Iris pigment epithelial cell (primary cell): ENCODE measurements around the gene WDR44.
"Not testable (repeated sequence)": the region's sequence is repeated elsewhere in the genome, so short reads cannot be mapped to it uniquely, and the experiment has no call there.

ENCODE experiments used
- DNase-seq: peaks from one replicate; pipeline ENCODE4 v3.0.0-alpha.2; 2011; ENCODE audit warnings: low read depth

Gene WDR44

GRCh38 chrX:118345464-118346257 is at the start of gene WDR44:
WDR44 (plus strand) TSS chrX:118346106; CDS start chrX:118346504, 398 bp downstream.
- peak; percentile 93 for DNase-seq

- DNase-seq: not testable (repeated sequence)
These were observed 40.1 kb upstream of the WDR44 start for GRCh38 chrX:118305827-118306226.

- no peak for DNase-seq
These were observed 30.4 kb upstream of the WDR44 start for GRCh38 chrX:118315529-118315928.

DNA sequence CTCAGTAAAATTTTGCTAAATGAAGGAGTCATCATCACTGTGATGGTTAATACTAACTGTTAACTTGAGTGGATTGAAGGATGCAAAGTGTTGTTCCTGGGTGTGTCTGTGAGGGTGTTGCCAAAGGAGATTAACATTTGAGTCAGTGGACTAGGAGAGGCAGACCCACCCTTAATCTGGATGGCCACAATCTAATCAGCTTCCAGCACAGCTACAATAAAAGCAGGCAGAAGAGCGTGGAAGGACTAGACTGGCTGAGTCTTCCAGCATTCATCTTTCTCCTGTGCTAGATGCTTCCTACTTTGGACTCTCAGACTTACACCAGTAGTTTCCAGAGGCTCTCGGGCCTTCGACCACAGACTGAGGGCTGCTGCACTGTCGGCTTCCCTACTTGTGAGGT is 21.3 kb upstream of the WDR44 start:
- DNase-seq: no peak

GRCh38 chrX:118325453-118325852 is 20.5 kb upstream of the WDR44 start:
- DNase-seq: peak; percentile 7

DNA sequence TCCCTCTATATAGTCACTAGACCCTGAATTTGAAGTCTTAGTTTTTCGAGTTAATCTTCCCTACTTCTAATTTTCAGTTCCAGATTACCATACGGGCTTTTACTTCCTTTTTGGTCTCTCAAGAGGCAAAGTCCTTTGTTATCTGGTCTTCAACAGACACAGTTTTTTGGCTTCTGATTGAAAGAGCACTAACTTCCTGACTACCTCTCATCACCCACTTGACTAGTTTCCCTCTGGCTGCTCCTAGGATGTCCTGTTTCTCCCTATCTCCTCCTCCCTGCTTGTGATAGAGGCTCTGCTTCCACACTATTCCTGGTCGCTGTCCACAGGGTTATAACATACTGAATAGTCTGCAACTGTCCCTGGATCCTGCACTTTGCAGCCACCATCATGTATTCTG is 16.7 kb upstream of the WDR44 start:
- DNase-seq: no peak

- no peak for DNase-seq
These were observed 8.2 kb upstream of the WDR44 start for GRCh38 chrX:118337687-118338086.

DNA sequence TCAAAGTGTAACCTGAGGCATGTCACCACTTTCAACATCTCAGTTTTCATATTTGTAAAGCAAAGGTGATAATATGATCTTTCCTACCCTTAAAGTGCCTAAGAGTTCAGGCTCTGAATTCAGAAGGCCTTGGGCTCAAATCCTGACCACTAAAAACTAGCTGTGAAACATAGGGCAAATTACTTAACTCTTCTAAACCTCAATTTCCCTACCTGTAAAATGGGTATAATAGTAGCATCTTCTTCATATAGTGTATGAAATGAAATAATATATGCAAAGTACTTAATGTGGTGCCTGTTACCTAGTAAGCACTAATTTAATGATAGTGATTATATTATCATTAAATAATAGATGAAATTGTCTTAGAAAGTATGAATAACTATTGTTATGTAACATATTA is 7.0 kb upstream of the WDR44 start:
- no peak for DNase-seq

GRCh38 chrX:118345045-118345463 is 852 bp upstream of the WDR44 start:
- DNase-seq: no peak

GRCh38 chrX:118346258-118347094 is 570 bp downstream of the WDR44 start:
- DNase-seq: no peak

- DNase-seq: peak; percentile 77
These were observed 1.2 kb downstream of the WDR44 start for GRCh38 chrX:118347131-118347530.

- no peak for DNase-seq
These were observed 1.8 kb downstream of the WDR44 start for GRCh38 chrX:118347736-118348135.

DNA sequence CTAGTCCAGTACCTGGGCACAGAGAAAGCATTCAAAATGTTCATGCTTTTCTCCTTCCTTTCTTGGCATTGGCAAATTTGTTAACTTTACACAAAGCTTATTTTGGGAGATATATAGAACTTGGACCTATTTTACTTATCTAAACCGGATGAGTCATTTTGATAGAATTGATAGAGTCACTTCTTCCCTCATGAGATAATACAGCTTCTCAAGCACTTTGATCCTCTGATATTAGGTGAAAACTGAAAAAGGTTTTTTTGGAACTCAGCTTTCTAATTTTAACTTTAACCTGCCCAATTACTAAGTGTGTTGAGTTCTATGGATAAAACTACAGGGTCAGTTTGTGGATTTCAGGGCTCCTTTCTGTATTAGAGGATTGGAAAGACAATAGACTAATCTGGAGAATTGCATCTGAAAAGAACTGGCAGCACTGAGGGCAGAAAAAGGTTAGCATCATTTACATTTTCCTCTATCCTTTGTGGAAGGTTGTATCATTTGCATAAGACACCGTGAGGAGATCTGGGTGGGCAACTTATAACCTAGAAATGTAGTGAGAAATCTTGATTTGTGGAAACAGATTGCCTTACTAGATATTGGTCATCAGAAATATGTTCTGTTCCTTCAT is 2.4 kb downstream of the WDR44 start:
- no peak for DNase-seq

- DNase-seq: no peak
These were observed 3.3 kb downstream of the WDR44 start for GRCh38 chrX:118349188-118349587.

DNA sequence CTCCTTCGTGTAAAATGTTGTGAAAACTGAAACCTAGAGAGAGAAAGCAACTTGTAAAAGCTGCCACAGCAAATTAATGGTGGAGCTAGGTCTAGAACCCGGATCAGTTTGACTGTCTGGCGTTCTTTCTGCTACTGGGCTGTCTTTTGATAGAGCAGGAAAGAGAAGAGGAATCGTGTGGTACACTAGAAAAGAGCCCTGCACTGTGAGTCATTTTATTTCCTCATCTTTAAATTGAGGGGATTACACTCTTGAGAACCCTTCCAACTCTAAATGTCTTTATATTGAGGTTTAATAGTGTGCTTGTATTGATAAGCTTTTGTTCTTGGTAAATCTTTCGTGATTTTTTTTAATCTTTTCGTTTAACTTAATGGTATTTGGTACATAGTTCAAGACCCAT is 4.3 kb downstream of the WDR44 start:
- DNase-seq: peak; percentile 57

DNA sequence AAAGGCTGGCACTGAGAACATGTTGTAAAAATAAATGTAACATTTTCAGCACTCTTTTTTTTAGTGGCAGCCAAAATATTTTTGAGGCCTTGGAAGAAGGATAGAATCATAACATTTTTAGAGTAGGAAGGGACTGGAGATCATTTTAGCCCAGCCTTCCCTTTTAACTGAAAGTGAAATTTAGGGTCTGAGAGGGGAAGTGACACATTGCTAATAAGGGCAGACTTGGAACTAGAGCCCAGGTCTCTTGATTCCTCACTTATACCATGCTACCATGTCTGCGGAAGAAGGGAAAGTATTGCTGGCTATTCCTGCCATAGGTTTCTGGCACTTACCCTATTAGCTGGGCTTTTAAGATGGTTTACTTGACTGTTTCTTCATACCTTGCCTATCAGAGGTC is 4.8 kb downstream of the WDR44 start:
- DNase-seq: no peak

GRCh38 chrX:118352566-118352965 is 6.7 kb downstream of the WDR44 start:
- DNase-seq: no peak

DNA sequence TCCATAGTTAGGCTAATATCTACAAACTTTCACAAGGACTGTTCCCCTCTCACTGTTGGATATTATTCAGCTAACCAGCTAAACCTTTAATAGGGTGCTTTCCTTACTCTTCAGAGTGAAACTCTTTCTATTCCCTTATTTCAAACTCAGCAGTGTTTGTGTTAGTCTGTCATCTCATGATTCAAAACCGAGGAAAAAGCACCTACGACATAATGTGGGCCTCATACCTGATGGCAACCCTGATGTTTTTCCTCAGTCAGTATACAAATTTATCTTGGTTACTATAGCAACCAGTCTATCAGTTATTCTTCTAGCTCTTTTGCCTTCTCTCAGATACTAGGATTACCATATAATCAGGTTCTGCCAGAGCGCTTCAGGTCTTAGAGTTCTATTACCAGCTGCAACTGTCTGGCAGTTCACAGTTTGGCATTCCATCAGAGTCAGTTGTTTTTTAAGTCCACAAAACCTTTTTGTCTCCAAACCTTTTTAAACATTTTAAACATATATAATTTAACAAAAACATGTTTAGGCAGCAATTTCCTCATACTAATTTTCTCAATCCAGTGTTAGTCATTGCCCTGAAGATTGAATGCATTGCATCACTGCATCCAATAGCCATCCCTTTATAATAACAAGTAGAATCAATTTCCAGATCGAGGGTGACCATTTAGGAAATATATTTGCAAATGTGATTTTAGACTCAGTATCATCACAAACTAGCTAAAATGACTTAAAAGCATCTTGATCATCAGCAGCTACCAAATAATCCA is 7.4 kb downstream of the WDR44 start:
- peak; percentile 31 for DNase-seq

- DNase-seq: peak; percentile 24
These were observed 9.5 kb downstream of the WDR44 start for GRCh38 chrX:118355225-118355920.

DNA sequence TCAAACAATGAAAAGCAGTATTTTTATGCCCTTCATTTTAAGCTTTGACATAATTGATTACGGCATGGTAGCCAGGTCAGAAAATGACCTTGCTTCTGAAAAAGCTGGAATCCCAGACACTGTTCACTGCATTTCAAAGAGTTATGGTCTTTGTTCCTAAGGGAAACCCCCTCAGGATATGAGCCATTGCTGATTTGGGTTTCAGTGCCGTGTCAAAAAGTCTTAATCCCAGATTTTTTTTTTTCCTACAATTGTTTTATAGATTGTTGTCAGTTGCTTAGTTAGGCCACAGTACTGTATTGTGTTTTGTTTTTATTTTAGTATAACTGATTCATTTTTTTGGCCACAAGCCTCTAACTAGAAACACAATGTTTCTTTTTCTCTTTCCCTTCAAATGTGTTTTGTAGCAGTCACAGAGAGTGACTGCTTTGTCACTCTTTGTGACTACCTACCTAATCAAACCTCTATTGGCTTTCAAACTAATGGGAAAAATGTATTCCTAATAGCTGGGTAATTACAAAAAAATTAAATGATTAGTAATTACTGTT is 10.3 kb downstream of the WDR44 start:
- DNase-seq: no peak
